DOHH2 (cell line): Measurements from ENCODE around the gene CPED1.

Experiments used
- H3F3A ChIP-seq: fragments of 200-600 bp; sonication (generic), shearing (Covaris generic); 2 replicates; pipeline ENCODE4 v1.6.0; 2016; ENCODE audit warnings: antibody characterized with exemption, mild to moderate bottlenecking; ENCODE audit not compliant: control insufficient read depth, insufficient read depth
- H3K27ac ChIP-seq: fragments of 200-600 bp; sonication (generic); 2 replicates; pipeline ENCODE4 v1.5.1; 2014; ENCODE audit warnings: low read depth, mild to moderate bottlenecking, low read length, moderate library complexity
- H3K27me3 ChIP-seq: fragments of 200-600 bp; sonication (generic); 2 replicates; pipeline ENCODE4 v1.6.1; 2014; ENCODE audit warnings: mild to moderate bottlenecking, low read length, mixed read lengths; ENCODE audit not compliant: control insufficient read depth
- H3K36me3 ChIP-seq: fragments of 200-600 bp; sonication (generic); 2 replicates; pipeline ENCODE4 v1.6.1; 2014; ENCODE audit warnings: mild to moderate bottlenecking, low read length, moderate library complexity, mixed read lengths; ENCODE audit not compliant: control insufficient read depth
- H3K4me1 ChIP-seq: fragments of 200-600 bp; sonication (generic); 2 replicates; pipeline ENCODE4 v1.6.1; 2014; ENCODE audit warnings: mild to moderate bottlenecking, low read length, mixed read lengths; ENCODE audit not compliant: control insufficient read depth
- H3K4me2 ChIP-seq: fragments of 200-600 bp; sonication (generic); 2 replicates; pipeline ENCODE4 v1.6.0; 2014; ENCODE audit warnings: mild to moderate bottlenecking, low read length, moderate library complexity
- H3K4me3 ChIP-seq: fragments of 200-600 bp; sonication (generic); 2 replicates; pipeline ENCODE4 v1.5.1; 2014; ENCODE audit warnings: mild to moderate bottlenecking, low read length, mixed read lengths
- H3K79me2 ChIP-seq: fragments of 200-600 bp; sonication (generic); 2 replicates; pipeline ENCODE4 v1.6.1; 2014; ENCODE audit warnings: mild to moderate bottlenecking, low read length, mixed read lengths; ENCODE audit not compliant: control insufficient read depth
- H3K9me2 ChIP-seq: fragments of 200-600 bp; sonication (generic); replicated peaks from 2 replicates; pipeline ENCODE4 v1.6.1; 2014; ENCODE audit warnings: mild to moderate bottlenecking, low read length, mixed read lengths; ENCODE audit not compliant: control insufficient read depth
- H3K9me3 ChIP-seq: fragments of 200-600 bp; sonication (generic); 2 replicates; pipeline ENCODE4 v1.6.1; 2014; ENCODE audit warnings: antibody characterized with exemption, low read length, mixed read lengths; ENCODE audit not compliant: control insufficient read depth, insufficient read depth
- H4K20me1 ChIP-seq: fragments of 200-600 bp; sonication (generic); 2 replicates; pipeline ENCODE4 v1.6.0; 2014; ENCODE audit warnings: low read depth, mild to moderate bottlenecking, antibody characterized with exemption, low read length, moderate library complexity; ENCODE audit not compliant: control insufficient read depth, insufficient read depth
- CTCF ChIP-seq: fragments of 200-600 bp; sonication (generic); IDR thresholded peaks from one replicate; pipeline ENCODE4 v1.5.1; 2014; ENCODE audit warnings: antibody characterized with exemption, mild to moderate bottlenecking, low read depth, low read length; ENCODE audit not compliant: poor library complexity, severe bottlenecking
- EZH2phosphoT487 ChIP-seq: fragments of 200-600 bp; sonication (generic); IDR thresholded peaks from 2 replicates; pipeline ENCODE4 v1.6.1; 2017; ENCODE audit warnings: borderline replicate concordance, mild to moderate bottlenecking, antibody characterized with exemption, low read length, moderate library complexity, mixed read lengths

Gene CPED1

GRCh38 chr7:121306565-121306964 is 318.1 kb downstream of the CPED1 start:
- Histone ChIP-seq H3K4me2 (no peak overlapping the region), H3K27me3 (no peaks in the 10 kb centered on the region), H4K20me1 (no peaks in the 10 kb centered on the region), H3K27ac (no peak overlapping the region), H3F3A (no peaks in the 10 kb centered on the region), H3K9me2 (no peaks in the 10 kb centered on the region), H3K36me3 (no peaks in the 10 kb centered on the region), H3K4me1 (no peaks in the 10 kb centered on the region), H3K9me3 (no peaks in the 10 kb centered on the region), H3K79me2 (no peaks in the 10 kb centered on the region), H3K4me3 (no peak overlapping the region)
- TF ChIP-seq EZH2phosphoT487: no peak
- no peak for TF ChIP-seq CTCF

GRCh38 chr7:121307021-121307574 is 318.6 kb downstream of the CPED1 start:
- no peaks in the 10 kb centered on the region for H4K20me1 ChIP-seq

GRCh38 chr7:121313220-121313792 is 324.8 kb downstream of the CPED1 start:
- H3K27me3 ChIP-seq: no peaks in the 10 kb centered on the region
- no peak overlapping the region for H3K27ac ChIP-seq
- H3K4me1 ChIP-seq: no peaks in the 10 kb centered on the region
- no peaks in the 10 kb centered on the region for H3K79me2 ChIP-seq
- no peak overlapping the region for H3K4me2 ChIP-seq
- no peaks in the 10 kb centered on the region for H3K9me3 ChIP-seq
- no peak overlapping the region for H3K4me3 ChIP-seq
- TF ChIP-seq CTCF (no peak), EZH2phosphoT487 (no peak)
- H3K36me3 ChIP-seq: no peaks in the 10 kb centered on the region
- no peaks in the 10 kb centered on the region for H3F3A ChIP-seq
- H4K20me1 ChIP-seq: no peaks in the 10 kb centered on the region
- no peaks in the 10 kb centered on the region for H3K9me2 ChIP-seq

More at GRCh38 chr7:121307021-121307574, 318.6 kb downstream of the CPED1 start:
- Histone ChIP-seq H3K4me2 (no peak overlapping the region), H3K4me3 (no peak overlapping the region), H3K9me2 (no peaks in the 10 kb centered on the region), H3K27ac (no peak overlapping the region), H3F3A (no peaks in the 10 kb centered on the region), H3K36me3 (no peaks in the 10 kb centered on the region), H3K79me2 (no peaks in the 10 kb centered on the region), H3K4me1 (no peaks in the 10 kb centered on the region), H3K9me3 (no peaks in the 10 kb centered on the region), H3K27me3 (no peaks in the 10 kb centered on the region)
- TF ChIP-seq CTCF (no peak), EZH2phosphoT487 (no peak)
